OCI-LY3 (cell line): ENCODE results near the gene CHDH.

Source experiments
- EZH2phosphoT487 ChIP-seq: fragments of 200-600 bp; shearing (Covaris generic); IDR thresholded peaks from 2 replicates; pipeline ENCODE4 v1.6.1; 2018; ENCODE audit warnings: antibody characterized with exemption, mixed run types, low read depth
- TF ChIP-seq, protein P1 (sequence below): fragments of 200-600, 300-600 bp; sonication (generic); IDR thresholded peaks from 2 replicates; pipeline ENCODE4 v1.5.1; 2014; ENCODE audit warnings: antibody characterized with exemption, low read length, low read depth

DNA sequence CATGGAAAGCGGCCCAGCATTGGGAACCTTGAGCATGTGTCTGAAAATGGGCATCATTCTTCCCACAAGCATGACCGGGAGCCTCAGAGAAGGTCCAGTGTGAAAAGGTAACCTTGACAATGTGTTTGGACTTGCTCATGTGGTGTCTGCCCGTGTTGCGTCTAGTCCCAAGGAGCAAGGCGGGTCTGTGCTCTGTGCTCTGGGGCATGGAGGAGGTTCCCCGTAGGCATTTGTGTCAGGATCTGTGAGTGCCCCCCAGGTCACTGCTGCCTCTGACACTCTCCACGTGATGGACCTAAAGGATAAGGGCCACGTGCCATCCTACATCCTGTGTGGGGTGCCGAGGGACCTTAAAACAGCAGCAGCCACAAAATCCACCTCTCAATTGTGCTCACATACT lies 44.9 kb downstream of the CHDH start:
- TF ChIP-seq, protein P1, sequence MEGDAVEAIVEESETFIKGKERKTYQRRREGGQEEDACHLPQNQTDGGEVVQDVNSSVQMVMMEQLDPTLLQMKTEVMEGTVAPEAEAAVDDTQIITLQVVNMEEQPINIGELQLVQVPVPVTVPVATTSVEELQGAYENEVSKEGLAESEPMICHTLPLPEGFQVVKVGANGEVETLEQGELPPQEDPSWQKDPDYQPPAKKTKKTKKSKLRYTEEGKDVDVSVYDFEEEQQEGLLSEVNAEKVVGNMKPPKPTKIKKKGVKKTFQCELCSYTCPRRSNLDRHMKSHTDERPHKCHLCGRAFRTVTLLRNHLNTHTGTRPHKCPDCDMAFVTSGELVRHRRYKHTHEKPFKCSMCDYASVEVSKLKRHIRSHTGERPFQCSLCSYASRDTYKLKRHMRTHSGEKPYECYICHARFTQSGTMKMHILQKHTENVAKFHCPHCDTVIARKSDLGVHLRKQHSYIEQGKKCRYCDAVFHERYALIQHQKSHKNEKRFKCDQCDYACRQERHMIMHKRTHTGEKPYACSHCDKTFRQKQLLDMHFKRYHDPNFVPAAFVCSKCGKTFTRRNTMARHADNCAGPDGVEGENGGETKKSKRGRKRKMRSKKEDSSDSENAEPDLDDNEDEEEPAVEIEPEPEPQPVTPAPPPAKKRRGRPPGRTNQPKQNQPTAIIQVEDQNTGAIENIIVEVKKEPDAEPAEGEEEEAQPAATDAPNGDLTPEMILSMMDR = no peak
- TF ChIP-seq EZH2phosphoT487 = no peak
